SU-DHL-6 (cell line): ENCODE results near the gene STOML1.

ENCODE experiments used
- CTCF ChIP-seq: fragments of 200-600 bp; sonication (generic); IDR thresholded peaks from one replicate; pipeline ENCODE4 v1.5.1; 2017; ENCODE audit warnings: antibody characterized with exemption, mild to moderate bottlenecking, low read length, moderate library complexity; ENCODE audit not compliant: insufficient read depth, poor library complexity, severe bottlenecking
- EZH2phosphoT487 ChIP-seq: fragments of 200-600 bp; sonication (generic), shearing (Covaris generic); conservative IDR thresholded peaks from 2 replicates; pipeline ENCODE4 v1.6.1; 2018; ENCODE audit warnings: mild to moderate bottlenecking, antibody characterized with exemption, low read length, moderate library complexity, mixed read lengths

- TF ChIP-seq CTCF (no peak), EZH2phosphoT487 (no peak)
Observed at GRCh38 chr15:73946046-73946721, 45.9 kb downstream of the STOML1 start.
